Neural cell (in vitro differentiated cells): ENCODE results near the gene LBR.

ENCODE experiments used
- CTCF ChIP-seq: fragments of 450-650 bp; IDR thresholded peaks from 2 replicates; pipeline ENCODE4 v1.5.1; 2014; ENCODE audit warnings: antibody characterized with exemption, mild to moderate bottlenecking, moderate library complexity; ENCODE audit not compliant: poor library complexity, severe bottlenecking
- EP300 ChIP-seq: fragments of 450-650 bp; conservative IDR thresholded peaks from 2 replicates; pipeline ENCODE4 v1.6.1; 2014; ENCODE audit warnings: antibody characterized with exemption, mild to moderate bottlenecking, moderate library complexity; ENCODE audit not compliant: poor library complexity, severe bottlenecking
- EZH2 ChIP-seq: fragments of 200-600, 300-800 bp; shearing (Covaris generic), sonication (generic); IDR thresholded peaks from 2 replicates; pipeline ENCODE4 v1.6.1; 2014; ENCODE audit warnings: antibody characterized with exemption, low read length, borderline replicate concordance, mild to moderate bottlenecking; ENCODE audit not compliant: insufficient read depth, poor library complexity, severe bottlenecking
- MXI1 ChIP-seq: fragments of 450-650 bp; conservative IDR thresholded peaks from 2 replicates; pipeline ENCODE4 v1.6.1; 2014; ENCODE audit warnings: antibody characterized with exemption, mild to moderate bottlenecking; ENCODE audit not compliant: poor library complexity, severe bottlenecking
- POLR2AphosphoS5 ChIP-seq: IDR thresholded peaks from 2 replicates; pipeline ENCODE4 v1.6.1; 2012
- RAD21 ChIP-seq: fragments of 450-650 bp; conservative IDR thresholded peaks from 2 replicates; pipeline ENCODE4 v1.6.1; 2014; ENCODE audit warnings: antibody characterized with exemption, mild to moderate bottlenecking, moderate library complexity
- REST ChIP-seq: IDR thresholded peaks from 2 replicates; pipeline ENCODE4 v1.6.1; 2012; ENCODE audit warnings: borderline replicate concordance
- SMC3 ChIP-seq: fragments of 450-650 bp; conservative IDR thresholded peaks from 2 replicates; pipeline ENCODE4 v1.6.1; 2014; ENCODE audit warnings: antibody characterized with exemption, mild to moderate bottlenecking, moderate library complexity; ENCODE audit not compliant: poor library complexity
- TAF1 ChIP-seq: IDR thresholded peaks from 2 replicates; pipeline ENCODE4 v1.6.1; 2012; ENCODE audit warnings: low read depth

DNA sequence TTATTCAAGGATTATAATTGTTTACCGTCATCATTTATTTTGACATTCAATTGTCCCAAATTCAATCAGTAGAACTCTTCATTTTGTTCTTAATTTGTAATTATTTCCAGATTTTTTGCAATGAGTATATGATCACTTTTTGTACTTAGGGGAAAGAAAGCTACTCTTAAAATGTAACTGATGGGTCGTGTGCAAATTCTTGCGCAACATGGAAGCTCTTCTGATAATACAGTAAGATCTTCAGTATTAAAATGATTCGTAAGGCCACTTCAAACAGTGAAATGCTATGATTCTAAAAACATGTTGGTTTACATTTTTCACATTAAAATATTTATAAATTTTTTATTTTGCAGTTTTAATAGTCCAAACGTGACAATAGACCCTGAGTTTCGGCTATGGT lies 63.4 kb downstream of the LBR start:
- TF ChIP-seq CTCF (no peak), REST (no peak), POLR2AphosphoS5 (no peak), MXI1 (no peak), SMC3 (no peak), EZH2 (no peak), RAD21 (no peak), TAF1 (no peak), EP300 (no peak)
